GM18505 (cell line): ENCODE data around the gene GCDH.

Experiments
- ATAC-seq: cut with Tn5 transposase; IDR thresholded peaks from one replicate; pipeline ENCODE4 v1.9.1; 2021; ENCODE audit not compliant: unreplicated experiment
- POLR2A ChIP-seq: IDR thresholded peaks from 4 replicates; pipeline ENCODE4 v1.6.1; 2011; ENCODE audit warnings: borderline replicate concordance; ENCODE audit not compliant: insufficient read depth, insufficient read length; ENCODE audit errors: extremely low read depth

GCDH gene

GRCh38 chr19:12932392-12933286, 41.7 kb downstream of the GCDH start:
- no peak for ATAC-seq

GRCh38 chr19:12933287-12934072, 42.5 kb downstream of the GCDH start, which contains the start of gene FARSA:
FARSA (minus strand) TSS chr19:12933711; CDS start chr19:12933696, 15 bp downstream.
- ATAC-seq = no peak
- peak; percentile 95 for TF ChIP-seq POLR2A

More at GRCh38 chr19:12932392-12933286, 41.7 kb downstream of the GCDH start:
- TF ChIP-seq POLR2A = no peak

GRCh38 chr19:12935071-12935470, 44.1 kb downstream of the GCDH start:
- no peak for TF ChIP-seq POLR2A
- ATAC-seq = no peak

GRCh38 chr19:12936582-12936981, 45.6 kb downstream of the GCDH start:
- no peak for ATAC-seq
- TF ChIP-seq POLR2A = no peak

GRCh38 chr19:12937093-12937926, 46.4 kb downstream of the GCDH start:
- no peak for ATAC-seq
- TF ChIP-seq POLR2A = no peak

- peak; percentile 99 for TF ChIP-seq POLR2A
- ATAC-seq = peak; percentile 83
Measured at GRCh38 chr19:12937927-12938778, 47.2 kb downstream of the GCDH start, which contains the start of gene CALR. CALR (plus strand) TSS chr19:12938609; CDS start chr19:12938680, 71 bp downstream.

DNA sequence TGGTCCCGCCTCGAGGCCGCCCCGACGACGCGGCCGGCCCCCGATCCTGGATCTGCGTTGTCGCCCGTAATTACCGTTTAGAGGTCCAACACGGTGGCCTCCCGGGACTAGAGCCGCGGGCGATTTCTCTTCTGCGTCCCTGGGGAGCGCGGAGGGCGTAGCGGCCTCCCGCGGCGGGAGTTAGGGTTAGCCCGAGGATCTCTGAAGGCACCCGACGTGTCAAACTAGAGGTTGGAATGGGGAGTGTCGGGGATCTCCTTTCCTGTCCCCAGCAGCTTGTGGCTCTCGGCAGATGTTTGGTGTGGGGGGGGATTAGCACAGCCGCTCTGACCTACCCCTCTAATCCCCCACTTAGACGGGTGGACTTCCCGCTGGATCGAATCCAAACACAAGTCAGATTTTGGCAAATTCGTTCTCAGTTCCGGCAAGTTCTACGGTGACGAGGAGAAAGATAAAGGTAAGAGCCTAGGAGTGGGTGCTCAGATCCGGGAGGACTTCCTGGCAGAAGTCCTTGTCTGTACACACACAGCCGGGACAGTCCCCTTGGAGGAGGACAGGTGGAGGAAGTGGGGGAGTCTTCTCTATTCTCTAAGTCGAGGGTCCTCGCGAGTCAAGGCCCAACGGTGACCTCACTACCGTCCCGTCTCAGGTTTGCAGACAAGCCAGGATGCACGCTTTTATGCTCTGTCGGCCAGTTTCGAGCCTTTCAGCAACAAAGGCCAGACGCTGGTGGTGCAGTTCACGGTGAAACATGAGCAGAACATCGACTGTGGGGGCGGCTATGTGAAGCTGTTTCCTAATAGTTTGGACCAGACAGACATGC, 48.0 kb downstream of the GCDH start:
- peak; percentile 32 for TF ChIP-seq POLR2A
- no peak for ATAC-seq

DNA sequence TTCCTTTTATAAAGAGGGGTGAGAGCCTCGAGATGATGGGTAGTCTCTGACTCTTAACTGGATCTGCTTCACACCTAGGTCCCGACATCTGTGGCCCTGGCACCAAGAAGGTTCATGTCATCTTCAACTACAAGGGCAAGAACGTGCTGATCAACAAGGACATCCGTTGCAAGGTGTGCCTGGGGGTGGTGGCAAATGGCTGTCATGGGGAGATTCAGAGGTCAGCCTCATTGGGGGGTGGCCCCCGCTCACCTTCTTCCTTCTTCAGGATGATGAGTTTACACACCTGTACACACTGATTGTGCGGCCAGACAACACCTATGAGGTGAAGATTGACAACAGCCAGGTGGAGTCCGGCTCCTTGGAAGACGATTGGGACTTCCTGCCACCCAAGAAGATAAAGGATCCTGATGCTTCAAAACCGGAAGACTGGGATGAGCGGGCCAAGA, 49.0 kb downstream of the GCDH start:
- no peak for TF ChIP-seq POLR2A
- no peak for ATAC-seq

GRCh38 chr19:12940897-12941296, 49.9 kb downstream of the GCDH start:
- no peak for ATAC-seq
- TF ChIP-seq POLR2A = peak; percentile 34

GRCh38 chr19:12943437-12944044, 52.6 kb downstream of the GCDH start:
- ATAC-seq = no peak
- TF ChIP-seq POLR2A = peak; percentile 20
